Caki2 (cell line): ENCODE measurements around the gene MS4A15. TPM values are rescaled to one million over a fixed set of nuclear protein-coding genes. Genes with fewer than 3 reads are reported as not detected.
"Not testable (repeated sequence)": the region's sequence is repeated elsewhere in the genome, so short reads cannot be mapped to it uniquely, and the experiment has no call there.

Source experiments
- DNase-seq: peaks from one replicate; pipeline ENCODE4 v3.0.0-alpha.2; 2015; ENCODE audit warnings: low read depth
- in situ Hi-C: cut with HindIII; loops from 2 replicates; pipeline ENCODE4 v1.10.0; 2016; ENCODE audit warnings: low sequenced_read_pairs, low pct_unique_long_range_greater_than_20kb, mixed read lengths
- total RNA-seq: library from RNA; depleted of rRNA; stranded (reverse); fragments of >200 nt; shearing (Covaris generic); gene quantifications from 2 replicates; pipeline ENCODE4 v1.2.3, GENCODE V29; 2014; ENCODE audit warnings: low replicate concordance; rRNA removed

The MS4A15 gene
- total RNA-seq, 1 experiment from 2014 or later, result not detected

- DNase-seq, in situ Hi-C loops: not testable (repeated sequence)
Observed at GRCh38 chr11:60823745-60824306, 67.2 kb downstream of the MS4A15 start.

DNA sequence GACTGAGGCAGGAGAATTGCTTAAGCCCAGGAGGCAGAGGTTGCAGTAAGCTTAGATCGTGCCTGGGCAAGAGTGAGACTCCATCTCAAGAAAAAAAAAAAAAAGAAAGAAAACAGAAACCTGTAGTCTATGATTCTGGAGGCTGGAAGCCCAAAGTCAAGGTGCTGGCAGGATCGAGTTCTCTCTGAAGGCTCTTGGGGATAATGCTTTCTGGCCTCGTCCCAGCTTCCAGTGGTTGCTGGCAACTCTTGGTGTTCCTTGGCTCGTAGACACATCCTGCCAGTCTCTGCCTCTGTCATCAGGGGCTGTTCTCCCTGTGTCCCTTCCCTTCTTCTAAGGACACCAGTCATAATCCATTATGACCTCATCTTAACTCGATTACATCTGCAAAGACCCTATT, 68.5 kb downstream of the MS4A15 start:
- DNase-seq, result no peak
- in situ Hi-C loops, result no loop called here

DNA sequence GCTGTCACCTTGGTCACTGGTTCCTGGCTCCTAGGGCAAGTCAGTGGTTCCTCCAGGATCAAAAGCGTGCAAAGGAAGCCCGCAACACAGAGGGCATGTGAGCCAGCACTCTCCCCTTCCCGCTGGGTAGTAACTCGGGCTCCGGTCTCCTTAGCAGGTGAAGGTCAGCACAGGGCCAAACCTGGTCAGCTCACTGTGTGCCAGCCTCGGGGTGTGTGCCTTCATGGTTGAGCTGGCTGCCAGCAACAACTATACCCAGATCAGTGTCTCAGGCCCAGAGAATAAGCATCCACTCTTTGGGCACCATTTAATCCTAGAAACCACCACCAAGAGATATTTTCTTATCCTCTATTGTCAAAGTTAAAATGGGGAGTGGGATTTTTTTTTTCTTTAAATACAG, 69.1 kb downstream of the MS4A15 start:
- in situ Hi-C loops, result no loop called here

More for the DNA sequence above, 69.1 kb downstream of the MS4A15 start:
- DNase-seq, result no peak

Other genes starting within 250 kb of the MS4A15 start
- gene MS4A13, start 241.5 kb upstream of the MS4A15 start, total RNA-seq, result not detected in 2 replicates
- gene MS4A8, start 57.3 kb upstream of the MS4A15 start, total RNA-seq, result not detected in 2 replicates
- gene MS4A18, start 32.1 kb upstream of the MS4A15 start, total RNA-seq, result not detected in 2 replicates
- gene MS4A10, start 28.5 kb downstream of the MS4A15 start, total RNA-seq, result not detected in 2 replicates
- gene CCDC86, start 85.2 kb downstream of the MS4A15 start, total RNA-seq, result 6.7 and 7.3 TPM in 2 replicates
- gene PTGDR2, start 99.1 kb downstream of the MS4A15 start, total RNA-seq, result not detected in 2 replicates
- gene ZP1, start 110.7 kb downstream of the MS4A15 start, total RNA-seq, result not detected in 2 replicates
- 51.1 and 79.3 TPM in 2 replicates for gene PRPF19, start 149.7 kb downstream of the MS4A15 start, total RNA-seq
- gene TMEM109, start 157.3 kb downstream of the MS4A15 start, total RNA-seq, result 10.2 and 18.2 TPM in 2 replicates
- gene TMEM132A, start 167.6 kb downstream of the MS4A15 start, total RNA-seq, result 33.6 and 36.7 TPM in 2 replicates
- gene SLC15A3, start 195.3 kb downstream of the MS4A15 start, total RNA-seq, result not detected in 2 replicates
- not detected in 2 replicates for gene CD6, start 214.8 kb downstream of the MS4A15 start, total RNA-seq